GM19351 (cell line): Measurements from ENCODE around the gene TPRN.

ENCODE experiments used
- ATAC-seq: cut with Tn5 transposase; IDR thresholded peaks from one replicate; pipeline ENCODE4 v1.9.1; 2021; ENCODE audit warnings: mild to moderate bottlenecking, moderate library complexity; ENCODE audit not compliant: unreplicated experiment

TPRN gene

DNA sequence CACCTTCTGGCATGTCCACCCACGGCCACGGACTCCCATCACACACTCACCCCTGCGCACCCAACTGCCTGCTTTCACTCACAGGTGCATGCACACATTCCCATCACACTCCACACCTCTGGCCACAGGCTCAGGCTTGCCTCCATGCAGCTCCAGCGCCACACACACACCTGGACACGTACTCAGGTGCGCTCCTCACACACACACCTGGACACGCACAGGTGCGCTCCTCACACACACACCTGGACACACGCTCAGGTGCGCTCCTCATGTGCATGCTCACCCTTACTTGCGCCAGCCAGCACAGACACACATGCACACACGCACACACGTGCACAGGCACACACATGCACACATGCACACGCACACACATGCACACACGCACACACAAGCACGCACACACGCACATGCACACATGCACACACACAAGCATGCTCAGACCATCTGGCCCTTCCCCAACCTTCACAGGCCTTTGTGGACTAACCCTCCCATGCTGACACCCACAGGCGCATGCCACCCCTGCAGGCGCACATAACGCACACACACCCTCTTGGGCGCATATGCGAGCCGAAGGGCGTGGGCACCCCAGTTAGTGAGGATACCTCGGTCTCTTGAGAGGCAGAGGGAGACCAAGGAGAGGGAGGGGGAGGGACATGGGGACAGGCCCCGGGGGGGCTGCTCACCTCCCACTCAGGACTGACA is 53.3 kb downstream of the TPRN start:
- ATAC-seq: no peak

DNA sequence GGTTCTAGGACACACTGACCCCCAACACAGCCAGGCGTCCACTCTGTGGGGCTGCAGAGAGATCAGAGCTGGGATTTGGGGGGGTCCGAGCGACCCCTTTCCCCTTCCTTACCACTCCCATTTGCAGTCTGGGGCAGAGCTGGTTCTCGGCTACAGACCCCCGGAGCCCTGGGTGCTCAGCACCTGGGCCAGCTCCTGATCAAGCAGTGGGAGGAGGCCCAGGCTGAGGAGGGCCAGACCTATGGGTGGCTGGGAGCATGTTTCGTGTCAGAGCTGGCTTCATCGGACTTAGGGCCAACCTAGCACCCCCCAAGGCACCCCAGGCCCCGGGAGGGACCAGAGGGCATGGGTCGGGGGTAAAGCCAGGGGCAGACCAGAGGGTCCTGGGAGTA is 54.0 kb downstream of the TPRN start:
- no peak for ATAC-seq

DNA sequence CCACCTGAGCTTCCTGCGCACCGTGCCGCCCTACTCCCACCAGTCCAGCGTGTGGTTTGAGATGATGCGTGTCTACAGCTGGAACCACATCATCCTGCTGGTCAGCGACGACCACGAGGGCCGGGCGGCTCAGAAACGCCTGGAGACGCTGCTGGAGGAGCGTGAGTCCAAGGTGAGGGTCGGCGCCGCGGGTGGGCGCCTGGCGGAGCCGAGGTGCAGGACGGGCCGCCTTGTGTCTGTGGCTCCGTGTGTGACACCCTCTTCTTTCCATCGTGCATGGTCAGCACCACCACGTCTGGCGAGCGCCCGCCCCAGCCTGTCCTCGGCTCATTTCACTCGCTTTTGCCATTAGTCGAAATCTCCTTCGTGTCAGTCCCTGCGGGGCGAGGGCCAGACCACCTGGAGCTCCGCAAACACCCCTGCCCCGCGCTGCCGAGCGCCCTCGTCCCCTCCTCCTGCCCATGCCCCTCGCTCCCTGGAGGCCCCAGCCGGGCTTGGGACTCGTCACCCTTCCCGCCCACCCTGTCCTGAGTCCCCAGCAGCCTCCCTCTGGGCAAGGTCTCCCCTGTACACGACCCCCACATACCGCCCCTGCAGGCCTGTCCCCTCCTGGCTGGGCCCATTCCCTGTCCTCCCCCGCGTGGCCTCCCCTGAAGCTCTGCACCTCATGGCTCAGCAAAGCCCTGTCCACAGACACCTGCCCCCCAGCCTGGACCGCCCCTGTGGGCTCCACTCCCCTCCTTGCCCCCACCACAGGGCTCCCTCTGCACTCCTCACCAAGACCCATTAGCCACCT is 54.6 kb downstream of the TPRN start:
- no peak for ATAC-seq

DNA sequence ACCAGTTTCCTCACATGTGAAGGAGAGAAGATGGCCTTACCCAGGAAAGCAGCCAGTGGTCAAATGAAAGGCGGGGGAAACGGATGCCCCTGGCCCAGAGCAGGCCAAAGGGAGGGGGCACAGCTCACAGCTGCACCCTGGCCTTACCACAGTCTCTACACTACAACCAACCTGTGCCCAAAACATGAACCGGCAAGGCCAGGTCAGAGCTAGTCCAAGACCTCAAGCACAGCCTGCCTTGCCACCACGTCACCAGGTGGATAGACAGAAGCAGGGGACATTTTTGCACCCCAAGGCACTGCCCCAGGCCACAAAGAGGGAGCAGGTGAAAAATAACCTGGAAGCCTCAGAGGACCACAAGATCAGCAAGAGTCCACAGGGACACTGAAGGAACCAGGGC is 57.1 kb downstream of the TPRN start:
- ATAC-seq: no peak

DNA sequence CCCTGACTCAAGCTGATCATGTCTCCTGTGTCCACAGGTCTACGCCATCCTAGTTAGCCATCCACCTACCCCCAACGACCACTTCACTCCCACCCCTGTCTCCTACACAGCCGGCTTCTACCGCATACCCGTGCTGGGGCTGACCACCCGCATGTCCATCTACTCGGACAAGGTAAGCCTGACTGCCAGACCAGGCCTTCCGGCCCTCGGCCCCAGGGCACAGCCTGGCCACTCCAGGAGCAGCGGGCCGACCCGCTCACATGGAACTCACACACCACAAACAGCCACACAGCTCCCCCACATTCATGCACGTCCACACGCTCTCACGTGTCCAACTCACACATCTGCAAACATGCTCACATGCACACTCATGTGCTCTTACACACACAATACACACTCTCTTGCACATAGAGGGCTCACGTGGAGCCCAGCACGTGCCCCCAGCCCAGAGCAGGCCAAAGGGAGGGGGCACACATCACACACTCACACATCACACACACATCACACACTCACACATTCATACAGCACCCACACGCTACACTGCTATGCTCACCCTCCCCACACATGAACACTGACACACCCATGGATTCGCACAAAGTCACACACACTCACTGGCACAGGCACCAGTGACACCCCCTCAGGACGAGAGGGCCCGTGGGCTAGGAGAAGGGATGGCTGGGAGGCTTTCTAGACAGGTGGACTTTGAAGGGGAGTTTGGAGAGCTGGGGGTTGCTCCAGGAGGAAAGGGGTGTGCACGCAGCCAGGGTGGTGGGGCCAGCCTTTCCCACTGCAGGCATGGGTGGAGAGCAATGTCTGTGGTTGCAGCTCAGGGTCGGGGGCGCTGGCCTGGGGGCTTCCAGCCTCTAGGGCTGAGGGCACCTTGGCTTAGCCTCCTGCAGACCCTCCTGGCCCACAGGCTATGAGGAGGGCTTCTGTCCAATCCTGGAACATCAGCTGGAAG is 58.3 kb downstream of the TPRN start:
- ATAC-seq: no peak
